NCI-H1436 treated with DMSO at 0.1 percent for 48 hours (cell line): Measurements from ENCODE around the gene IFNGR1.

Source experiments
- DNase-seq: peaks from one replicate; lab custom pipeline; 2025; lab: John Stamatoyannopoulos, UW

Gene IFNGR1

GRCh38 chr6:137175157-137175867 is 43.9 kb downstream of the IFNGR1 start:
- DNase-seq: no peak

GRCh38 chr6:137173501-137173900 is 45.7 kb downstream of the IFNGR1 start, which contains the start of gene IL22RA2:
IL22RA2 (minus strand) TSS chr6:137173644; CDS start chr6:137161749, 11,895 bp downstream.
- DNase-seq: no peak

GRCh38 chr6:137172734-137173431 is 46.3 kb downstream of the IFNGR1 start:
- DNase-seq: no peak

- no peak for DNase-seq
Measured at GRCh38 chr6:137171824-137172733, 47.1 kb downstream of the IFNGR1 start.

GRCh38 chr6:137171053-137171374 is 48.2 kb downstream of the IFNGR1 start:
- no peak for DNase-seq

- DNase-seq: no peak
Measured at GRCh38 chr6:137170266-137171052, 48.7 kb downstream of the IFNGR1 start.

GRCh38 chr6:137167702-137168377 is 51.3 kb downstream of the IFNGR1 start:
- no peak for DNase-seq

- DNase-seq: no peak
Measured at GRCh38 chr6:137166247-137167098, 52.7 kb downstream of the IFNGR1 start.

GRCh38 chr6:137165375-137166246 is 53.6 kb downstream of the IFNGR1 start:
- DNase-seq: no peak

- no peak for DNase-seq
Measured at GRCh38 chr6:137163732-137164318, 55.4 kb downstream of the IFNGR1 start.

- DNase-seq: no peak
Measured at GRCh38 chr6:137162692-137163306, 56.4 kb downstream of the IFNGR1 start.

GRCh38 chr6:137161949-137162348 is 57.2 kb downstream of the IFNGR1 start:
- no peak for DNase-seq

GRCh38 chr6:137160763-137161162 is 58.4 kb downstream of the IFNGR1 start:
- DNase-seq: no peak

GRCh38 chr6:137159912-137160311 is 59.3 kb downstream of the IFNGR1 start:
- DNase-seq: no peak

GRCh38 chr6:137157601-137158000 is 61.6 kb downstream of the IFNGR1 start:
- no peak for DNase-seq

GRCh38 chr6:137156650-137157049 is 62.5 kb downstream of the IFNGR1 start:
- no peak for DNase-seq

GRCh38 chr6:137155830-137156229 is 63.4 kb downstream of the IFNGR1 start:
- no peak for DNase-seq

GRCh38 chr6:137150072-137150471 is 69.1 kb downstream of the IFNGR1 start:
- no peak for DNase-seq

- DNase-seq: no peak
Measured at GRCh38 chr6:137149035-137149393, 70.2 kb downstream of the IFNGR1 start.
